Measurements from ENCODE around the gene CAPN11.

The CAPN11 gene

GRCh38 chr6:44186635-44187025 lies 28.0 kb downstream of the CAPN11 start:
- no peak for DNase-seq
- Histone ChIP-seq H3K4me3 (ENCODE audit: low read depth in 1 of 2, low read length in 2 of 2) (no peak overlapping the region), H3K79me2 (ENCODE audit: insufficient read depth, low read length) (no peaks in the 10 kb centered on the region), H3K4me2 (ENCODE audit: insufficient read depth, low read length) (no peak overlapping the region), H2AFZ (ENCODE audit: low read depth, low read length) (no peak overlapping the region), H4K20me1 (ENCODE audit: insufficient read depth, low read length) (no peaks in the 10 kb centered on the region), H3K9ac (ENCODE audit: low read depth, low read length) (no peak overlapping the region), H3K27me3 (ENCODE audit: insufficient read depth, low read length, poor library complexity) (no peaks in the 10 kb centered on the region), H3K27ac (ENCODE audit: low read length) (no peak overlapping the region), H3K9me3 (ENCODE audit: insufficient read depth, low read length, severe bottlenecking) (no peaks in the 10 kb centered on the region), H3K4me1 (ENCODE audit: insufficient read depth, low read length) (no peaks in the 10 kb centered on the region), H3K36me3 (ENCODE audit: insufficient read depth, low read length) (no peaks in the 10 kb centered on the region)
- no peak for ATAC-seq (ENCODE audit: insufficient read depth, low read depth)
- TF ChIP-seq CTCF (IDR thresholded peaks at IDR 0.05; ENCODE audit: borderline replicate concordance, extremely low read depth, low read length, poor library complexity, severe bottlenecking), result no peak

- H3K4me3 ChIP-seq (ENCODE audit: low read depth in 1 of 2, low read length in 2 of 2), result no peak overlapping the region
- no peak overlapping the region for H3K4me2 ChIP-seq (ENCODE audit: insufficient read depth, low read length)
- ATAC-seq (ENCODE audit: insufficient read depth, low read depth) (no peak), DNase-seq (no peak)
- no peak overlapping the region for H2AFZ ChIP-seq (ENCODE audit: low read depth, low read length)
- no peaks in the 10 kb centered on the region for H3K79me2 ChIP-seq (ENCODE audit: insufficient read depth, low read length)
- TF ChIP-seq EZH2 (IDR thresholded peaks at IDR 0.05; ENCODE audit: borderline replicate concordance, low read depth, low read length, severe bottlenecking), result no peak
- no peak for TF ChIP-seq CTCF (IDR thresholded peaks at IDR 0.05; ENCODE audit: borderline replicate concordance, extremely low read depth, low read length, poor library complexity, severe bottlenecking)
- no peak overlapping the region for H3K9ac ChIP-seq (ENCODE audit: low read depth, low read length)
- H3K27me3 ChIP-seq (ENCODE audit: insufficient read depth, low read length, poor library complexity), result no peaks in the 10 kb centered on the region
- H3K36me3 ChIP-seq (ENCODE audit: insufficient read depth, low read length), result no peaks in the 10 kb centered on the region
- no peak overlapping the region for H3K27ac ChIP-seq (ENCODE audit: low read length)
- H3K9me3 ChIP-seq (ENCODE audit: insufficient read depth, low read length, severe bottlenecking), result no peaks in the 10 kb centered on the region
- H4K20me1 ChIP-seq (ENCODE audit: insufficient read depth, low read length), result no peaks in the 10 kb centered on the region
- no peaks in the 10 kb centered on the region for H3K4me1 ChIP-seq (ENCODE audit: insufficient read depth, low read length)
Measured at GRCh38 chr6:44188819-44189218, 30.2 kb downstream of the CAPN11 start.

- H3K9ac ChIP-seq (ENCODE audit: low read depth, low read length), result no peak overlapping the region
- no peaks in the 10 kb centered on the region for H3K36me3 ChIP-seq (ENCODE audit: insufficient read depth, low read length)
- no peaks in the 10 kb centered on the region for H3K9me3 ChIP-seq (ENCODE audit: insufficient read depth, low read length, severe bottlenecking)
- no peak overlapping the region for H2AFZ ChIP-seq (ENCODE audit: low read depth, low read length)
- H3K79me2 ChIP-seq (ENCODE audit: insufficient read depth, low read length), result no peaks in the 10 kb centered on the region
- no peak overlapping the region for H3K4me3 ChIP-seq (ENCODE audit: low read depth in 1 of 2, low read length in 2 of 2)
- DNase-seq, result no peak
- no peak overlapping the region for H3K4me2 ChIP-seq (ENCODE audit: insufficient read depth, low read length)
- ATAC-seq (ENCODE audit: insufficient read depth, low read depth), result no peak
- no peak overlapping the region for H3K27ac ChIP-seq (ENCODE audit: low read length)
- TF ChIP-seq EZH2 (IDR thresholded peaks at IDR 0.05; ENCODE audit: borderline replicate concordance, low read depth, low read length, severe bottlenecking), result no peak
- H3K27me3 ChIP-seq (ENCODE audit: insufficient read depth, low read length, poor library complexity), result peaks cover 2% of the 10 kb centered on the region
- no peaks in the 10 kb centered on the region for H4K20me1 ChIP-seq (ENCODE audit: insufficient read depth, low read length)
- H3K4me1 ChIP-seq (ENCODE audit: insufficient read depth, low read length), result no peaks in the 10 kb centered on the region
Measured at GRCh38 chr6:44189257-44189656, 30.6 kb downstream of the CAPN11 start.

- Histone ChIP-seq H4K20me1 (ENCODE audit: insufficient read depth, low read length) (no peaks in the 10 kb centered on the region), H3K4me2 (ENCODE audit: insufficient read depth, low read length) (no peak overlapping the region), H3K27ac (ENCODE audit: low read length) (no peak overlapping the region), H3K4me3 (ENCODE audit: low read depth in 1 of 2, low read length in 2 of 2) (no peak overlapping the region), H3K4me1 (ENCODE audit: insufficient read depth, low read length) (no peaks in the 10 kb centered on the region), H3K27me3 (ENCODE audit: insufficient read depth, low read length, poor library complexity) (peaks cover 12% of the 10 kb centered on the region), H3K79me2 (ENCODE audit: insufficient read depth, low read length) (no peaks in the 10 kb centered on the region), H3K36me3 (ENCODE audit: insufficient read depth, low read length) (no peaks in the 10 kb centered on the region), H3K9me3 (ENCODE audit: insufficient read depth, low read length, severe bottlenecking) (no peaks in the 10 kb centered on the region), H3K9ac (ENCODE audit: low read depth, low read length) (no peak overlapping the region), H2AFZ (ENCODE audit: low read depth, low read length) (no peak overlapping the region)
- ATAC-seq (ENCODE audit: insufficient read depth, low read depth) (no peak), DNase-seq (no peak)
- TF ChIP-seq CTCF (IDR thresholded peaks at IDR 0.05; ENCODE audit: borderline replicate concordance, extremely low read depth, low read length, poor library complexity, severe bottlenecking) (no peak), EZH2 (IDR thresholded peaks at IDR 0.05; ENCODE audit: borderline replicate concordance, low read depth, low read length, severe bottlenecking) (no peak)
Measured at GRCh38 chr6:44190715-44191114, 32.1 kb downstream of the CAPN11 start.

Measured in DND-41 (cell line).